Liver (tissue), 9 donors: ENCODE data around the gene ZNF778. TPM values are rescaled to one million over a fixed set of nuclear protein-coding genes. Genes with fewer than 3 reads are reported as not detected.

Experiments used
- DNase-seq: peaks from one replicate; pipeline ENCODE4 v3.0.0-alpha.2; 2017; ENCODE audit warnings: low spot score
- H3K27ac ChIP-seq, 2 donors: one replicate each; pipeline ENCODE4 v1.7.0; 2013; ENCODE audit warnings: inconsistent platforms in 2 of 2, low read length in 2 of 2, control low read depth in 1 of 2, low read depth in 1 of 2, mild to moderate bottlenecking in 1 of 2
- H3K27me3 ChIP-seq, 4 donors: one replicate each; pipeline versions ENCODE4 v1.6.1 to v1.7.0; 2013; ENCODE audit warnings: low read length in 3 of 4, inconsistent platforms in 1 of 4, mild to moderate bottlenecking in 1 of 4, moderate library complexity in 1 of 4; ENCODE audit not compliant: control insufficient read depth in 4 of 4, insufficient read depth in 4 of 4
- H3K36me3 ChIP-seq, 4 donors: one replicate each; pipeline versions ENCODE4 v1.6.1 to v1.7.0; 2013; ENCODE audit warnings: low read length in 3 of 4, mild to moderate bottlenecking in 3 of 4, low read depth in 1 of 4, moderate library complexity in 1 of 4; ENCODE audit not compliant: control insufficient read depth in 4 of 4, insufficient read depth in 3 of 4
- H3K4me1 ChIP-seq, 4 donors: one replicate each; pipeline versions ENCODE4 v1.6.1 to v1.7.0; 2013; ENCODE audit warnings: low read length in 3 of 4, mild to moderate bottlenecking in 3 of 4, moderate library complexity in 1 of 4; ENCODE audit not compliant: control insufficient read depth in 4 of 4, insufficient read depth in 4 of 4
- H3K4me3 ChIP-seq, 3 donors: one replicate each; pipeline versions ENCODE4 v1.6.1 to v1.7.0; 2013; ENCODE audit warnings: low read length in 3 of 3, control low read depth in 1 of 3, low read depth in 1 of 3, mild to moderate bottlenecking in 1 of 3
- H3K9ac ChIP-seq, 2 donors: one replicate each; pipeline ENCODE4 v1.7.0; 2013; ENCODE audit warnings: low read length in 2 of 2, mild to moderate bottlenecking in 2 of 2, moderate library complexity in 2 of 2, control low read depth in 1 of 2, low read depth in 1 of 2
- H3K9me3 ChIP-seq, 4 donors: one replicate each; pipeline versions ENCODE4 v1.6.1 to v1.7.0; 2013; ENCODE audit warnings: low read length in 3 of 4; ENCODE audit not compliant: control insufficient read depth in 4 of 4
- EGR1 ChIP-seq, 2 donors: IDR thresholded peaks; 2 replicates each; pipeline ENCODE4 v1.6.1; 2016 to 2018; ENCODE audit warnings: antibody characterized with exemption in 2 of 2, low read depth in 2 of 2
- FOXA1 ChIP-seq: IDR thresholded peaks from 2 replicates; pipeline ENCODE4 v1.6.1; 2016; ENCODE audit warnings: antibody characterized with exemption
- GABPA ChIP-seq, 2 donors: IDR thresholded peaks in 1 of 2; conservative IDR thresholded peaks in 1 of 2; 2 replicates each; pipeline ENCODE4 v1.6.1; 2016; ENCODE audit warnings: antibody characterized with exemption in 2 of 2, mild to moderate bottlenecking in 1 of 2, moderate library complexity in 1 of 2
- JUND ChIP-seq, 2 donors: IDR thresholded peaks; 2 replicates each; pipeline ENCODE4 v1.6.1; 2016; ENCODE audit warnings: antibody characterized with exemption in 2 of 2
- NR2F2 ChIP-seq: IDR thresholded peaks from 2 replicates; pipeline ENCODE4 v1.6.1; 2016; ENCODE audit warnings: antibody characterized with exemption
- RXRA ChIP-seq, 2 donors: IDR thresholded peaks; 2 replicates each; pipeline ENCODE4 v1.6.1; 2017 to 2018; ENCODE audit warnings: antibody characterized with exemption in 2 of 2, mild to moderate bottlenecking in 1 of 2
- SP1 ChIP-seq: IDR thresholded peaks from 2 replicates; pipeline ENCODE4 v1.6.1; 2018; ENCODE audit warnings: antibody characterized with exemption, mild to moderate bottlenecking
- YY1 ChIP-seq: IDR thresholded peaks from 2 replicates; pipeline ENCODE4 v1.6.1; 2016; ENCODE audit warnings: antibody characterized with exemption, mild to moderate bottlenecking
- WGBS: extraction: QIAGEN DNeasy Blood & Tissue Kit; methylation state at CpG from one replicate; pipeline ENCODE4 v1.1.7; 2013; 5-methylcytosine and 5-hydroxymethylcytosine counted together
- polyA plus RNA-seq, 2 donors: library from polyadenylated mRNA; stranded (reverse) in 1 of 2; unstranded in 1 of 2; fragments of 200-250 nt in 1 of 2; fragments of >200 nt in 1 of 2; fragmentation: Nextera tagmentation in 1 of 2; extraction: Ambion mirVana in 1 of 2; gene quantifications; one replicate each; pipeline versions ENCODE4 v1.2.1 to v1.2.3, GENCODE V29; 2013 to 2015
- total RNA-seq, 2 donors: library from RNA; depleted of rRNA; stranded (reverse); fragments of >200 nt; gene quantifications; one replicate each; pipeline ENCODE4 v1.2.3, GENCODE V29; 2014
- TF ChIP-seq, protein P1 (sequence below): IDR thresholded peaks from 2 replicates; pipeline ENCODE4 v1.6.1; 2016; ENCODE audit warnings: antibody characterized with exemption
- TF ChIP-seq, protein P2 (sequence below): IDR thresholded peaks from 2 replicates; pipeline ENCODE4 v1.6.1; 2016; ENCODE audit warnings: antibody characterized with exemption
- TF ChIP-seq, protein P3 (sequence below): IDR thresholded peaks from 2 replicates; pipeline ENCODE4 v1.6.1; 2016; ENCODE audit warnings: antibody characterized with exemption
- TF ChIP-seq, protein P4 (sequence below): IDR thresholded peaks from 2 replicates; pipeline ENCODE4 v1.6.1; 2016; ENCODE audit warnings: antibody characterized with exemption, mild to moderate bottlenecking
- TF ChIP-seq, protein P5 (sequence below): fragments of 150-350 bp; IDR thresholded peaks from 2 replicates; pipeline ENCODE4 v1.5.1; 2017; ENCODE audit warnings: improper control_type of control experiment, low read depth, low read length; ENCODE audit not compliant: missing input control
- donor health status: healthy.
- donor health status: healthy.
- donor health status: healthy.
- donor health status: healthy.
- donor health status: healthy.

Gene ZNF778
- total and polyA plus RNA-seq, 4 donors: 0.75 to 9.2 (median 4.2) TPM

DNA sequence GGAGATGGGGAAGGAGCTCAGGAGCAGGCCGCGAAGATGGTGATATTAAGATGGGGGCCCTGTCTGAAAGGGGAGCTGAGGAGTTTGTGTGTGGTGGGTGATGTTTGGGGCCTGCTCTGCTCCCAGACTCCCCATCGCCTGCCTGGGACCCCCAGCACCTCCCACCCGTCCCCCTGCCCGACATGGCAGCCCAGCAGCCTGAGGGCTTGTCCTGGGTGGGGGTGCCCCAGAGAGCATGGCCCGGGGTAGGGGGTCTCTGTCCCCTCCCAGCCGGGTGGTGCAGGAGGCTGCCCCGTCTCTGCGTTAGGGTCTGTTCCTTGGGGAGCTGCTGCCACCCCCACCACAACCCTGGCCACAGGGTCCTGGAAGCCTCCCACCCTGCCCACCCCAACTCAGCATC, 40.8 kb upstream of the ZNF778 start:
- H3K36me3 ChIP-seq: no peaks in the 10 kb centered on the region
- no peak overlapping the region for H3K9ac ChIP-seq
- DNase-seq: no peak
- H3K4me3 ChIP-seq: no peak overlapping the region
- TF ChIP-seq RXRA (IDR thresholded peaks at IDR 0.05) (no peak), FOXA1 (no peak), NR2F2 (no peak), GABPA (IDR thresholded peaks at IDR 0.05 in 1 of 2, conservative IDR thresholded peaks at IDR 0.05 in 1 of 2) (no peak), YY1 (no peak), SP1 (no peak), JUND (IDR thresholded peaks at IDR 0.05) (no peak)
- TF ChIP-seq, protein P1, sequence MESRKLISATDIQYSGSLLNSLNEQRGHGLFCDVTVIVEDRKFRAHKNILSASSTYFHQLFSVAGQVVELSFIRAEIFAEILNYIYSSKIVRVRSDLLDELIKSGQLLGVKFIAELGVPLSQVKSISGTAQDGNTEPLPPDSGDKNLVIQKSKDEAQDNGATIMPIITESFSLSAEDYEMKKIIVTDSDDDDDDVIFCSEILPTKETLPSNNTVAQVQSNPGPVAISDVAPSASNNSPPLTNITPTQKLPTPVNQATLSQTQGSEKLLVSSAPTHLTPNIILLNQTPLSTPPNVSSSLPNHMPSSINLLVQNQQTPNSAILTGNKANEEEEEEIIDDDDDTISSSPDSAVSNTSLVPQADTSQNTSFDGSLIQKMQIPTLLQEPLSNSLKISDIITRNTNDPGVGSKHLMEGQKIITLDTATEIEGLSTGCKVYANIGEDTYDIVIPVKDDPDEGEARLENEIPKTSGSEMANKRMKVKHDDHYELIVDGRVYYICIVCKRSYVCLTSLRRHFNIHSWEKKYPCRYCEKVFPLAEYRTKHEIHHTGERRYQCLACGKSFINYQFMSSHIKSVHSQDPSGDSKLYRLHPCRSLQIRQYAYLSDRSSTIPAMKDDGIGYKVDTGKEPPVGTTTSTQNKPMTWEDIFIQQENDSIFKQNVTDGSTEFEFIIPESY: no peak
- TF ChIP-seq, protein P2, sequence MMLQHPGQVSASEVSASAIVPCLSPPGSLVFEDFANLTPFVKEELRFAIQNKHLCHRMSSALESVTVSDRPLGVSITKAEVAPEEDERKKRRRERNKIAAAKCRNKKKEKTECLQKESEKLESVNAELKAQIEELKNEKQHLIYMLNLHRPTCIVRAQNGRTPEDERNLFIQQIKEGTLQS: no peak
- TF ChIP-seq, protein P3, sequence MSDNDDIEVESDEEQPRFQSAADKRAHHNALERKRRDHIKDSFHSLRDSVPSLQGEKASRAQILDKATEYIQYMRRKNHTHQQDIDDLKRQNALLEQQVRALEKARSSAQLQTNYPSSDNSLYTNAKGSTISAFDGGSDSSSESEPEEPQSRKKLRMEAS: no peak
- H3K27me3 ChIP-seq: no peaks in the 10 kb centered on the region
- no peak overlapping the region for H3K27ac ChIP-seq
- 83% methylated on average over 9 of the region's 9 CpGs for WGBS
- H3K9me3 ChIP-seq: no peaks in the 10 kb centered on the region
- peaks cover 0 to 3% (median 0%) of the 10 kb centered on the region in 4 donors for H3K4me1 ChIP-seq

DNA sequence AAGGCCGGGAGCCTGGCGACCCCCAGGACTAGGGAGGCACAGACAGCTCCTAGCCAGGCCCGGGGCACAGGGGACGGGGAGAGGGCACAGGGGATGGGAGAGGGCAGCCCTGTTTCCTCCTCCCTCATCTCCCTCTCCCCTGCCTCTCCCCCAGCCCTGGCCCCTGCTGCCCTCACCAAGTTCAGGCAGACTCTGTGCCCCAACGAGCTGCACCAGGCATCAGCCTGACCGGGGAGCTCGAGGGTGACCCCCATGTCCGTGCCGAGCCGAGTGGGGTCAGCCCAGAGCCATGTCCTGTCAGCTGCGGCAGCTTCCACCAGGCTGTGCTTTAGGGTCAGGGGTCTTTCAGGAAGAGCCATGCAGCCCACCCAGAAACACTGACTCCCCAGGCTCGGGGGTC, 40.0 kb upstream of the ZNF778 start:
- 68% methylated on average over 12 of the region's 12 CpGs for WGBS
- no peaks in the 10 kb centered on the region for H3K36me3 ChIP-seq
- H3K4me3 ChIP-seq: no peak overlapping the region
- TF ChIP-seq, protein P3: no peak
- TF ChIP-seq EGR1 (IDR thresholded peaks at IDR 0.05; ENCODE audit: low read depth in 2 of 2): no peak
- TF ChIP-seq, protein P2: no peak
- TF ChIP-seq NR2F2: no peak
- H3K27me3 ChIP-seq: no peaks in the 10 kb centered on the region
- DNase-seq: no peak
- no peaks in the 10 kb centered on the region for H3K4me1 ChIP-seq
- no peak overlapping the region for H3K27ac ChIP-seq
- no peaks in the 10 kb centered on the region for H3K9me3 ChIP-seq
- no peak overlapping the region for H3K9ac ChIP-seq

DNA sequence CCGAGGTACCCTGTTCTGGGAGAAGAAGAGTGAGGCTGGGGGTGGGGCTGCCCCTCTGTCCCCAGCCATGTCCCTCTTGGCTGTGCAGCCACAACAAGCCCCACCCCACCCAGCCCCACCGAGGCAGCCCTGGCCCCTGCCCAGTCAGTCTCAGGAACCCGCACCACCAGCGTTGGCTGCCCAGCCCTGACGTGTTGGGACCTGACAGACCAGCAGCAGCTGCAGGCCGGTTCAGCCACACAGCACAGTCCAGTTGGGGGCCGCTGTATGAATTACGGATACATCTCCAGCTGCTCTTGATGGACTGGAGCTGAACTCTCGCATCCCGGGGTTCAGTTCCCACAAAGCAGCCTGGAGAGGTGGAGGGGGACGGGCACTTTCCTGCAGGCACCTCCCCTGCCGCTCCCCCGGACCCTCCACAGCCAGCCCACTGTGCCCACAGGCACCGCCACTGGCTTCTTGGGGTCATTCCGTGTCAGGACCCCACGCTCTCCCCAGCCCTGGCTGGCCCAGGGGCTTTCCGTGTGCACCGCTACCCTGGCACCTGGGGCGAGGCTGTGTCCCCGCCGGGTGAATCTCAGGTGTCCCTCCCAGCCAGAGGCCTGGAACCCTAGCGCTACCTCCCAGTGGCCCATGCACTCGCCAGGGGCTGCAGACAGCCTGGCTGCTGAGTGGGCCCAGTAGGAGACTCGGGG, 38.9 kb upstream of the ZNF778 start:
- no peak for DNase-seq
- 83% methylated on average over 24 of the region's 24 CpGs for WGBS
- no peaks in the 10 kb centered on the region for H3K27me3 ChIP-seq

More for the DNA sequence above, 38.9 kb upstream of the ZNF778 start:
- Histone ChIP-seq H3K9me3 (no peaks in the 10 kb centered on the region), H3K27ac (no peak overlapping the region), H3K4me1 (no peaks in the 10 kb centered on the region), H3K36me3 (no peaks in the 10 kb centered on the region), H3K9ac (no peak overlapping the region), H3K4me3 (no peak overlapping the region)
- no peak for TF ChIP-seq NR2F2
- TF ChIP-seq GABPA (IDR thresholded peaks at IDR 0.05 in 1 of 2, conservative IDR thresholded peaks at IDR 0.05 in 1 of 2): no peak
- TF ChIP-seq, protein P4, sequence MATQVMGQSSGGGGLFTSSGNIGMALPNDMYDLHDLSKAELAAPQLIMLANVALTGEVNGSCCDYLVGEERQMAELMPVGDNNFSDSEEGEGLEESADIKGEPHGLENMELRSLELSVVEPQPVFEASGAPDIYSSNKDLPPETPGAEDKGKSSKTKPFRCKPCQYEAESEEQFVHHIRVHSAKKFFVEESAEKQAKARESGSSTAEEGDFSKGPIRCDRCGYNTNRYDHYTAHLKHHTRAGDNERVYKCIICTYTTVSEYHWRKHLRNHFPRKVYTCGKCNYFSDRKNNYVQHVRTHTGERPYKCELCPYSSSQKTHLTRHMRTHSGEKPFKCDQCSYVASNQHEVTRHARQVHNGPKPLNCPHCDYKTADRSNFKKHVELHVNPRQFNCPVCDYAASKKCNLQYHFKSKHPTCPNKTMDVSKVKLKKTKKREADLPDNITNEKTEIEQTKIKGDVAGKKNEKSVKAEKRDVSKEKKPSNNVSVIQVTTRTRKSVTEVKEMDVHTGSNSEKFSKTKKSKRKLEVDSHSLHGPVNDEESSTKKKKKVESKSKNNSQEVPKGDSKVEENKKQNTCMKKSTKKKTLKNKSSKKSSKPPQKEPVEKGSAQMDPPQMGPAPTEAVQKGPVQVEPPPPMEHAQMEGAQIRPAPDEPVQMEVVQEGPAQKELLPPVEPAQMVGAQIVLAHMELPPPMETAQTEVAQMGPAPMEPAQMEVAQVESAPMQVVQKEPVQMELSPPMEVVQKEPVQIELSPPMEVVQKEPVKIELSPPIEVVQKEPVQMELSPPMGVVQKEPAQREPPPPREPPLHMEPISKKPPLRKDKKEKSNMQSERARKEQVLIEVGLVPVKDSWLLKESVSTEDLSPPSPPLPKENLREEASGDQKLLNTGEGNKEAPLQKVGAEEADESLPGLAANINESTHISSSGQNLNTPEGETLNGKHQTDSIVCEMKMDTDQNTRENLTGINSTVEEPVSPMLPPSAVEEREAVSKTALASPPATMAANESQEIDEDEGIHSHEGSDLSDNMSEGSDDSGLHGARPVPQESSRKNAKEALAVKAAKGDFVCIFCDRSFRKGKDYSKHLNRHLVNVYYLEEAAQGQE: no peak
- no peak for TF ChIP-seq EGR1 (IDR thresholded peaks at IDR 0.05; ENCODE audit: low read depth in 2 of 2)
- TF ChIP-seq, protein P5, sequence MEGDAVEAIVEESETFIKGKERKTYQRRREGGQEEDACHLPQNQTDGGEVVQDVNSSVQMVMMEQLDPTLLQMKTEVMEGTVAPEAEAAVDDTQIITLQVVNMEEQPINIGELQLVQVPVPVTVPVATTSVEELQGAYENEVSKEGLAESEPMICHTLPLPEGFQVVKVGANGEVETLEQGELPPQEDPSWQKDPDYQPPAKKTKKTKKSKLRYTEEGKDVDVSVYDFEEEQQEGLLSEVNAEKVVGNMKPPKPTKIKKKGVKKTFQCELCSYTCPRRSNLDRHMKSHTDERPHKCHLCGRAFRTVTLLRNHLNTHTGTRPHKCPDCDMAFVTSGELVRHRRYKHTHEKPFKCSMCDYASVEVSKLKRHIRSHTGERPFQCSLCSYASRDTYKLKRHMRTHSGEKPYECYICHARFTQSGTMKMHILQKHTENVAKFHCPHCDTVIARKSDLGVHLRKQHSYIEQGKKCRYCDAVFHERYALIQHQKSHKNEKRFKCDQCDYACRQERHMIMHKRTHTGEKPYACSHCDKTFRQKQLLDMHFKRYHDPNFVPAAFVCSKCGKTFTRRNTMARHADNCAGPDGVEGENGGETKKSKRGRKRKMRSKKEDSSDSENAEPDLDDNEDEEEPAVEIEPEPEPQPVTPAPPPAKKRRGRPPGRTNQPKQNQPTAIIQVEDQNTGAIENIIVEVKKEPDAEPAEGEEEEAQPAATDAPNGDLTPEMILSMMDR: no peak
